Fibroblast of the aortic adventitia (primary cell): Measurements from ENCODE around the gene LRRC59. TPM values are rescaled to one million over a fixed set of nuclear protein-coding genes. Genes with fewer than 3 reads are reported as not detected.

ENCODE experiments used
- DNase-seq: peaks from one replicate; pipeline ENCODE4 v3.0.0-alpha.2; 2010; ENCODE audit warnings: low read depth
- H3K4me3 ChIP-seq: 2 replicates; pipeline ENCODE4 v1.5.1; 2011; ENCODE audit warnings: low read depth, mild to moderate bottlenecking, control low read depth, low read length, moderate library complexity
- CTCF ChIP-seq: IDR thresholded peaks from 2 replicates; pipeline ENCODE4 v1.5.1; 2011; ENCODE audit warnings: mild to moderate bottlenecking, low read length, control low read depth, inconsistent platforms; ENCODE audit not compliant: insufficient read depth
- total RNA-seq: library from RNA; depleted of rRNA; stranded (reverse); fragments of >200 nt; gene quantifications from 2 replicates; pipeline ENCODE4 v1.2.3, GENCODE V29; 2012; ENCODE audit warnings: low replicate concordance

LRRC59 gene
- total RNA-seq, 1 donor = 126 TPM

- DNase-seq = no peak
- TF ChIP-seq CTCF = no peak
- no peak overlapping the region for H3K4me3 ChIP-seq
These were observed 43.6 kb downstream of the LRRC59 start for GRCh38 chr17:50353600-50354195.

- H3K4me3 ChIP-seq = no peak overlapping the region
- no peak for TF ChIP-seq CTCF
These were observed 44.4 kb downstream of the LRRC59 start for GRCh38 chr17:50352693-50353599.

GRCh38 chr17:50352072-50352692 is 45.1 kb downstream of the LRRC59 start:
- TF ChIP-seq CTCF = no peak
- H3K4me3 ChIP-seq = no peak overlapping the region
- DNase-seq = no peak

More at GRCh38 chr17:50352693-50353599, 44.4 kb downstream of the LRRC59 start:
- no peak for DNase-seq

GRCh38 chr17:50350733-50351132 is 46.6 kb downstream of the LRRC59 start:
- TF ChIP-seq CTCF = no peak
- H3K4me3 ChIP-seq = no peak overlapping the region

GRCh38 chr17:50349243-50349600 is 48.1 kb downstream of the LRRC59 start:
- H3K4me3 ChIP-seq = no peak overlapping the region
- no peak for DNase-seq
- no peak for TF ChIP-seq CTCF

More at GRCh38 chr17:50350733-50351132, 46.6 kb downstream of the LRRC59 start:
- DNase-seq = no peak

- TF ChIP-seq CTCF = no peak
- peak; percentile 49 for DNase-seq
- peak overlapping the region; percentile 6 for H3K4me3 ChIP-seq
These were observed 48.6 kb downstream of the LRRC59 start for GRCh38 chr17:50348522-50349242.
